NB4 (cell line): ENCODE measurements around the gene PHGDH.

Source experiments
- DNase-seq: peaks from one replicate; pipeline ENCODE4 v3.0.0; 2010; ENCODE audit warnings: low read depth
- H3K4me3 ChIP-seq: one replicate; pipeline ENCODE4 v1.5.1; 2011; ENCODE audit warnings: mild to moderate bottlenecking, low read depth, low read length, moderate library complexity
- CTCF ChIP-seq: IDR thresholded peaks from one replicate; pipeline ENCODE4 v1.5.1; 2012; ENCODE audit warnings: low read depth, low read length
- MAX ChIP-seq: IDR thresholded peaks from 2 replicates; pipeline ENCODE4 v1.6.1; 2011; ENCODE audit warnings: low read depth, low read length
- MYC ChIP-seq: IDR thresholded peaks from 2 replicates; pipeline ENCODE4 v1.6.1; 2011; ENCODE audit warnings: low read depth, low read length
- POLR2A ChIP-seq: IDR thresholded peaks from 2 replicates; pipeline ENCODE4 v1.6.1; 2011; ENCODE audit warnings: mild to moderate bottlenecking; ENCODE audit not compliant: insufficient read length; ENCODE audit errors: extremely low read depth

The PHGDH gene

DNA sequence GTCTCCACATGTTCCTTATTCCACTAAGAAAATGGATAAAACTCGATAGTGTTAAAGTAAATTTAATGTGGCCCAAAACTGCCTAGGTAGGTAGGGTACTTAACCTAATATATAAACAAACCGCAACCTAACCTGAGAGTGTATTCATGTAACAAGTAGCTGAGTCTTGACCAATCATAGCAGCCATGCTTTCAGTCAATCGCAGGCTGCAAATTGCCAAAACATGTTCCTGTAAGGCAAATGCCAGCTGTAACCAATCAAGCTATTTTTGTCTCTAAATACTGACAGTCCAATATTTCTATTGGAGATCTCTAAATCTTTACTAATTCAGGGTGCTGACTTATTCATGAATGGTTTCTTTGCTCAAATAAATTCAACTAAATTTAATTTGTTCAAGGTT is 60.0 kb downstream of the PHGDH start:
- no peak for DNase-seq

DNA sequence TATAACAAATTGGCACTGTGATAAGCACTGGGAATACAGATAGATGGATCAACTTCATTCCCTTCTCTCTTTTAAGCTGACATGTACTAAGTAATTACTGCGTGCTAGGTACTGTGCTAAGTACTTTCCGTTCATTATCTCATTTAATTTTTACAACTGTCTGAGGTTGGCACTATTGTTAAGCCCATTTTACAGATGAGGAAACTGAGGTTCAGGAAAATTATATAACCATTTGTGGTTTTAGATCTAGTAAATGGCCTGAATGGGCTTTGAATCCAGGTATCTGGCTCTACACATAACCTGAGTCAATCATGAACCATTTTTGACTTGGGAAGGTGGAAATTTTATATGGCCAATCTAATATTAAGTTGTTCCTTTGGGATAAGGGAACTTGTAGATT is 60.6 kb downstream of the PHGDH start:
- DNase-seq = no peak
- H3K4me3 ChIP-seq = no peak overlapping the region
- no peak for TF ChIP-seq POLR2A
- no peak for TF ChIP-seq MAX
- no peak for TF ChIP-seq CTCF
- TF ChIP-seq MYC = no peak

More for the DNA sequence above, 60.0 kb downstream of the PHGDH start:
- no peak overlapping the region for H3K4me3 ChIP-seq
- TF ChIP-seq MAX (no peak), MYC (no peak)

DNA sequence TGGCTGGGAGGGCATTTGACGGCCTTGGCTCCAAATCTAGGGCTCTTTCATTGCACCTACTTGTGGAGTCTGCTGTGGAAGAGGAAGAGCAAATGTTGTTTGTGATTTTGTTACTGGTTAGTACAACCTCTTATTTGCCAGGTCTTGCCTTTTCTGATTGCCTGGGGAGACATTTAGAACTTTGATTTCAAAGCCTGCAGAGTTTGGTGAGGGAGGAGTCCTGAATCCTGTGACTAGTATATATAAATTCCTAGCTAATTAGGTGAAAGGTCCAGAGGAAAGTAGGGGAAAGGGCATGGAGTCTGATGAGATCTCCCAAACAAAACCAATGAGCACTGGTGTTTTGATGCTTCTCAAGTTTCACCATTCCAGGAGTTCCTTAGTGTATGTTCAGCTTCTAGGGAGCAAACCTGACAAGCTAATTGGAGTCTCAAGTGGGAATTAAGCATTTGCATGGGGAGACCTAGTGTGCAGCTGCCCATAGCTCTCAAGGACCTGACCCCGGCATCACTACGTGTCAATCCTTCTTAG is 62.0 kb downstream of the PHGDH start:
- no peak for DNase-seq
- TF ChIP-seq MYC (no peak), POLR2A (no peak), CTCF (no peak)
- no peak overlapping the region for H3K4me3 ChIP-seq

GRCh38 chr1:119774746-119775490 is 63.2 kb downstream of the PHGDH start:
- TF ChIP-seq CTCF (no peak), MYC (no peak), MAX (no peak)
- no peak overlapping the region for H3K4me3 ChIP-seq
- no peak for DNase-seq

- H3K4me3 ChIP-seq = no peak overlapping the region
- no peak for DNase-seq
- TF ChIP-seq POLR2A (no peak), MYC (no peak), CTCF (no peak), MAX (no peak)
Observed at GRCh38 chr1:119778359-119778758, 66.6 kb downstream of the PHGDH start.

GRCh38 chr1:119778886-119779560 is 67.3 kb downstream of the PHGDH start:
- no peak overlapping the region for H3K4me3 ChIP-seq
- no peak for TF ChIP-seq CTCF
- no peak for TF ChIP-seq MAX
- no peak for TF ChIP-seq POLR2A
- DNase-seq = no peak
